Osteocyte (in vitro differentiated cells): ENCODE measurements around the gene SMO. TPM values are rescaled to one million over a fixed set of nuclear protein-coding genes. Genes with fewer than 3 reads are reported as not detected.
"Not testable (repeated sequence)": the region's sequence is repeated elsewhere in the genome, so short reads cannot be mapped to it uniquely, and the experiment has no call there.

Experiments used
- DNase-seq: peaks from one replicate; pipeline ENCODE4 v3.0.0; 2021; ENCODE audit warnings: mixed read lengths; ENCODE audit not compliant: unreplicated experiment; ENCODE audit errors: extremely low spot score
- H3K27ac Mint-ChIP-seq: one replicate; pipeline ENCODE4 v1.8.0; 2021; ENCODE audit warnings: mild to moderate bottlenecking, mixed read lengths; ENCODE audit not compliant: unreplicated experiment
- H3K27me3 Mint-ChIP-seq: one replicate; pipeline ENCODE4 v1.8.0; 2021; ENCODE audit warnings: mixed read lengths; ENCODE audit not compliant: unreplicated experiment
- H3K36me3 Mint-ChIP-seq: one replicate; pipeline ENCODE4 v1.8.0; 2021; ENCODE audit warnings: mixed read lengths; ENCODE audit not compliant: unreplicated experiment
- H3K4me1 Mint-ChIP-seq: one replicate; pipeline ENCODE4 v1.8.0; 2021; ENCODE audit warnings: mixed read lengths; ENCODE audit not compliant: unreplicated experiment
- H3K4me3 Mint-ChIP-seq: one replicate; pipeline ENCODE4 v1.8.0; 2021; ENCODE audit warnings: mild to moderate bottlenecking, moderate library complexity, mixed read lengths; ENCODE audit not compliant: unreplicated experiment
- H3K9me3 Mint-ChIP-seq: one replicate; pipeline ENCODE4 v1.8.0; 2021; ENCODE audit warnings: mixed read lengths; ENCODE audit not compliant: unreplicated experiment
- total RNA-seq: library from RNA; stranded (reverse); gene quantifications from 2 replicates; pipeline ENCODE4 v1.2.1, GENCODE V29; 2021
- TF ChIP-seq, protein P1 (sequence below): fragments of 200-600 bp; sonication (generic); IDR thresholded peaks from 2 replicates; pipeline ENCODE4 v1.5.0; 2021; ENCODE audit warnings: antibody characterized with exemption, mild to moderate bottlenecking, moderate library complexity

SMO gene
- total RNA-seq, 1 donor from 2014 or later: 41.6 TPM

DNA sequence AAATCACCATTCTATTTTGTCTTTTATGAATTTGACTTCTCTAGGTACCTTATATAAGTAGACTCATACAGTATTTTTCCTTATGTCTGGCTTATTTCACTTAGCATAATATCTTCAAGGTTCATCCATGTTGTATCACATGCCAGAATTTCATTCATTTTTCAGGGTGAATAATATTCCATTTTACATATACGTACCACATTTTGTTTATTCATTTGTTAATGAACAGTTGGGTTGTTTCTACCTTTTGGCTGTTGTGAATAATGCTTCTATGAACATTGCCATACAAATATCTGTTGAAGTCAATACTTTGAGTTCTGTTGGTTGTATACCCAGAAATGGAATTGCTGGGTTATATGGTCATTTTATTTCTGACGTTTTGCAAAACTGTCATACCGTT is 57.1 kb downstream of the SMO start:
- TF ChIP-seq, protein P1, sequence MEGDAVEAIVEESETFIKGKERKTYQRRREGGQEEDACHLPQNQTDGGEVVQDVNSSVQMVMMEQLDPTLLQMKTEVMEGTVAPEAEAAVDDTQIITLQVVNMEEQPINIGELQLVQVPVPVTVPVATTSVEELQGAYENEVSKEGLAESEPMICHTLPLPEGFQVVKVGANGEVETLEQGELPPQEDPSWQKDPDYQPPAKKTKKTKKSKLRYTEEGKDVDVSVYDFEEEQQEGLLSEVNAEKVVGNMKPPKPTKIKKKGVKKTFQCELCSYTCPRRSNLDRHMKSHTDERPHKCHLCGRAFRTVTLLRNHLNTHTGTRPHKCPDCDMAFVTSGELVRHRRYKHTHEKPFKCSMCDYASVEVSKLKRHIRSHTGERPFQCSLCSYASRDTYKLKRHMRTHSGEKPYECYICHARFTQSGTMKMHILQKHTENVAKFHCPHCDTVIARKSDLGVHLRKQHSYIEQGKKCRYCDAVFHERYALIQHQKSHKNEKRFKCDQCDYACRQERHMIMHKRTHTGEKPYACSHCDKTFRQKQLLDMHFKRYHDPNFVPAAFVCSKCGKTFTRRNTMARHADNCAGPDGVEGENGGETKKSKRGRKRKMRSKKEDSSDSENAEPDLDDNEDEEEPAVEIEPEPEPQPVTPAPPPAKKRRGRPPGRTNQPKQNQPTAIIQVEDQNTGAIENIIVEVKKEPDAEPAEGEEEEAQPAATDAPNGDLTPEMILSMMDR: no peak
- H3K4me1 Mint-ChIP-seq: no peaks in the 10 kb centered on the region

DNA sequence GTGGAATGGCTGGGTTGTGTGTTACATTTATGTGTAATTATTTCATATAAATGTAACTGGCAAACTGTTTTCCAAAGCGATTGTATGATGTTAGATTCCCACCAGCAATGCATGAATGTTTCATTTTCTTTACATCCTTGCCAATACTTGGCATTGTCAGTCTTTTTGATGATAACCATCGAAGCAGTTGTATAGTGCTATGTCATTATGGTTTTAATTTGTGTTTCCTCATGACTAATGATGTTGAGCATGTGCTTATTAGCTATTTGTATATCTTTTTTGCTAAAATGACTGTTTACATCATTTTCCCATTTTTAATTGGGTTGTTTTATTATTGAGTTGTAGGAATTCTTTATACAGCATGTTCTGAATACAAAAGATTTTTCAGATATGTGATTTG is 58.7 kb downstream of the SMO start:
- H3K27me3 Mint-ChIP-seq: no peaks in the 10 kb centered on the region
- H3K4me1 Mint-ChIP-seq: no peaks in the 10 kb centered on the region
- peaks cover 4% of the 10 kb centered on the region for H3K9me3 Mint-ChIP-seq
- TF ChIP-seq, protein P1: no peak
- no peak overlapping the region for H3K4me3 Mint-ChIP-seq
- H3K27ac Mint-ChIP-seq: no peak overlapping the region
- DNase-seq: no peak
- peaks cover 6% of the 10 kb centered on the region for H3K36me3 Mint-ChIP-seq

More for the DNA sequence above, 57.1 kb downstream of the SMO start:
- Mint-ChIP-seq H3K9me3 (peaks cover 4% of the 10 kb centered on the region), H3K27ac (no peak overlapping the region), H3K36me3 (peaks cover 6% of the 10 kb centered on the region), H3K27me3 (no peaks in the 10 kb centered on the region), H3K4me3 (no peak overlapping the region)
- DNase-seq: no peak

DNA sequence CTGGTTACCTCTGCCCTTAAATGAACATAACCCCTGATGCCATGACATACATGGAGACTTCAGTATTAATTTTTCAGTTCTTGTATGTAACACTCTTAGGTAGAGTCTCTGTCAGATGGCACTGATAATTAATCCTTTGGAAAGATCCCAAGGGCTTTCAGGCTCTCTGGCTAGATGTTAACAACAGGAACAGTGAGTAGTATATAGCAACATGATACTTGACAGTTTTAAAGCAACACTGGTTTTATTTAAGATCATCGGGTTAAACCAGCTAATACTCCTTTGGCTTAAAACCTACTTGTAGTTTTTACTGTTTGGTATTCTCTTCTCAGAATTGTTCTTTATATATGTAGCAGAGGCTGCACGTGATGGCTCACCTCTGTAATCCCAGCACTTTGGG is 63.7 kb downstream of the SMO start:
- H3K27ac Mint-ChIP-seq: no peak overlapping the region
- no peaks in the 10 kb centered on the region for H3K27me3 Mint-ChIP-seq
- no peaks in the 10 kb centered on the region for H3K4me1 Mint-ChIP-seq
- H3K4me3 Mint-ChIP-seq: no peak overlapping the region
- no peaks in the 10 kb centered on the region for H3K9me3 Mint-ChIP-seq
- H3K36me3 Mint-ChIP-seq: no peaks in the 10 kb centered on the region
- TF ChIP-seq, protein P1: no peak
- DNase-seq: no peak

DNA sequence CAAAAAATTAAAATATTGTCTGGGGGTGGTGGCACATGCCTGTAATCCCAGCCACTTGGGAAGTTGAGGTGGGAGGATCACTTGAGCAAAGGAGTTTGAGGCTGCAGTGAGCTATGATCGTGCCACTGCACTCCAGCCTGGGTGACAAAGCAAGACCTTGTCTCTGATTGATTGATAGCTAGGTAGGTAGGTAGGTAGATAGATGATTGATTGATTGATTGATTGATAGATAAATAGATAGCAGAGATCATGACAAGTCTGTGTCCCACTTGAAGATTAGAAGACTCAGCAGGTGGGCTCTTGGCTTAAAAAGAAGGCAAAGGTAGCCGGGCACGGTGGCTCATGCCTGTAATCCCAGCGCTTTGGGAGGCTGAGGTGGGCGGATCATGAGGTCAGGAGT is 64.2 kb downstream of the SMO start:
- H3K27ac Mint-ChIP-seq, H3K4me3 Mint-ChIP-seq, H3K4me1 Mint-ChIP-seq, DNase-seq, H3K27me3 Mint-ChIP-seq, H3K9me3 Mint-ChIP-seq, H3K36me3 Mint-ChIP-seq: not testable (repeated sequence)

DNA sequence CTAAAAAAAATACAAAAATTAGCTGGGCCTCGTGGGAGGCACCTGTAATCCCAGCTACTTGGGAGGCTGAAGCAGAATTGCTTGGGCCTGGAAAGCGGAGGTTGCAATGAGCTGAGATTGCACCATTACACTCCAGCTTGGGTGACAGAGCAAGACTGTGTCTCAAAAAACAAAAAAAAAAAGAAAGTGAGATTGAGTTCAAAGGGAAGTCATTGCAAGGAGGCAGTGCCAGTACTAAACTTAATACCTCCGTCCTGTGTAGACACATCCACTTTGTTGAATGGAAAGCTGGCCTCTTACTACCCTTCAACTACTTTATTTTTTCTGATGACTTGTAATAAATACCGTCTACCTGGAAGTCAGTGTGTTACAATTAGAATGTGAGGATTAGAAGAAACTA is 67.4 kb downstream of the SMO start:
- TF ChIP-seq, protein P1: no peak
- H3K4me1 Mint-ChIP-seq: no peaks in the 10 kb centered on the region
- no peaks in the 10 kb centered on the region for H3K27me3 Mint-ChIP-seq
- H3K9me3 Mint-ChIP-seq: no peaks in the 10 kb centered on the region
- H3K27ac Mint-ChIP-seq: no peak overlapping the region
- no peaks in the 10 kb centered on the region for H3K36me3 Mint-ChIP-seq
- no peak overlapping the region for H3K4me3 Mint-ChIP-seq
- no peak for DNase-seq

DNA sequence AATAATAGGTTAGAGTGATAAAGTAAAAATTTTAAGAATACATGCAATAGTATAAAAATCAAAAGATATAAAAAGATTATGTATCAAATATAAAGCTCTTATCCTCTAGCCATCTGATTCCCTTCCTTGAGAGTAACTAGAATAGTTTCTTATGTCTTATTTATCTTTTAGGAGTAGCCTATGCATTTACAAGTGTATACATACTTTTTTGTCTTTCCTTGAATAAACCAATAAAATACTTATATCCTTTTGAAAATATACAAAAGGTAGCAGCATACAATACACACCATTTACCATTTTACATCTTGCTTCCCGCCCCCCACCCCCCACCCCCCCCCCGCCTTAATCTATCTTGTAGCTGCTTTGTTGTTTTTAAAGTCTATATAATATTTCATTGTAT is 67.8 kb downstream of the SMO start:
- no peaks in the 10 kb centered on the region for H3K36me3 Mint-ChIP-seq
- no peak overlapping the region for H3K27ac Mint-ChIP-seq
- no peak for DNase-seq
- no peaks in the 10 kb centered on the region for H3K27me3 Mint-ChIP-seq
- no peaks in the 10 kb centered on the region for H3K9me3 Mint-ChIP-seq
- H3K4me1 Mint-ChIP-seq: no peaks in the 10 kb centered on the region
- TF ChIP-seq, protein P1: no peak
- no peak overlapping the region for H3K4me3 Mint-ChIP-seq
